Neural progenitor cell (in vitro differentiated cells): Measurements from ENCODE around the gene SNUPN.

Source experiments
- EZH2 ChIP-seq: fragments of 200-600 bp; sonication (generic); IDR thresholded peaks from 2 replicates; pipeline ENCODE4 v1.6.1; 2017; ENCODE audit warnings: antibody characterized with exemption, mild to moderate bottlenecking, moderate library complexity
- EZH2phosphoT487 ChIP-seq: fragments of 200-600 bp; sonication (generic); IDR thresholded peaks from 2 replicates; pipeline ENCODE4 v1.6.1; 2017; ENCODE audit warnings: antibody characterized with exemption
- TF ChIP-seq, protein P1 (sequence below): fragments of 200-600 bp; sonication (generic); IDR thresholded peaks from 2 replicates; pipeline ENCODE4 v1.5.1; 2017; ENCODE audit warnings: antibody characterized with exemption, mild to moderate bottlenecking

DNA sequence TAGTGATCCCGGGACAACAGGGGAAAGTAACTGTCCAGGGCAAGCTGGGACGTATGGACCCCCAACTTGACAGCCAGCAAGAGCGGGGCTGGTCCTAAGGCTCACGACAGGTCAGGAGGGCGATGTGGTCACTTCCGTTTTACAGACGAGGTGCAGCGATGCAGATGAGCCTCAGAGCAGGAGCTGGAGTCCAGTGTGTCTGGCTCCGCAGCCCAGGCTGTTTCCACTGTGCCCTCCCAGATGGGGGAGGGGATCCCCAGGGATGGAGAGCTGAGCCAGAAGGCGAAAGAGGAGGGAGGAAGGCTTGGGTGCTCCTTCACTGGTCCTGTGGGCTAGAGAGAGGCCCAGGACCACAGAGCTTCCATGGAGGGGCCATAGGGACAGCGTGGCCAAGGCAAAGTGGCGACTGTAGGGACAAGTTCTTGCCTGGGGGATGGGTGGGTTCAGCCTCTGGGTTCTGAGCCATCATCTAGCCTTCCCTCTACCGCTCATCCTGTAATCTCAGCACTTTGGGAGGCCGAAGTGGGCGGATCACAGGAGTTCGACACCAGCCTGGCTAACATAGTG is 27.9 kb upstream of the SNUPN start:
- TF ChIP-seq, protein P1, sequence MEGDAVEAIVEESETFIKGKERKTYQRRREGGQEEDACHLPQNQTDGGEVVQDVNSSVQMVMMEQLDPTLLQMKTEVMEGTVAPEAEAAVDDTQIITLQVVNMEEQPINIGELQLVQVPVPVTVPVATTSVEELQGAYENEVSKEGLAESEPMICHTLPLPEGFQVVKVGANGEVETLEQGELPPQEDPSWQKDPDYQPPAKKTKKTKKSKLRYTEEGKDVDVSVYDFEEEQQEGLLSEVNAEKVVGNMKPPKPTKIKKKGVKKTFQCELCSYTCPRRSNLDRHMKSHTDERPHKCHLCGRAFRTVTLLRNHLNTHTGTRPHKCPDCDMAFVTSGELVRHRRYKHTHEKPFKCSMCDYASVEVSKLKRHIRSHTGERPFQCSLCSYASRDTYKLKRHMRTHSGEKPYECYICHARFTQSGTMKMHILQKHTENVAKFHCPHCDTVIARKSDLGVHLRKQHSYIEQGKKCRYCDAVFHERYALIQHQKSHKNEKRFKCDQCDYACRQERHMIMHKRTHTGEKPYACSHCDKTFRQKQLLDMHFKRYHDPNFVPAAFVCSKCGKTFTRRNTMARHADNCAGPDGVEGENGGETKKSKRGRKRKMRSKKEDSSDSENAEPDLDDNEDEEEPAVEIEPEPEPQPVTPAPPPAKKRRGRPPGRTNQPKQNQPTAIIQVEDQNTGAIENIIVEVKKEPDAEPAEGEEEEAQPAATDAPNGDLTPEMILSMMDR, result no peak
- TF ChIP-seq EZH2phosphoT487, result no peak
- TF ChIP-seq EZH2, result no peak
